GM12864 (cell line): Measurements from ENCODE around the gene EIF4E.
A peak's percentile ranks its signal among the peaks of the same experiment; 100 is the strongest.
"Not testable (repeated sequence)": the region's sequence is repeated elsewhere in the genome, so short reads cannot be mapped to it uniquely, and the experiment has no call there.

ENCODE experiments used
- DNase-seq: peaks from one replicate; pipeline ENCODE4 v3.0.0-alpha.2; 2011; ENCODE audit warnings: low read depth
- H3K4me3 ChIP-seq: 2 replicates; pipeline ENCODE4 v1.5.1; 2011; ENCODE audit warnings: mild to moderate bottlenecking, low read depth, low read length, control low read depth
- TF ChIP-seq, protein P1 (sequence below): IDR thresholded peaks from 2 replicates; pipeline ENCODE4 v1.5.1; 2011; ENCODE audit warnings: low read depth, mild to moderate bottlenecking, moderate library complexity, low read length, control low read depth, inconsistent platforms; ENCODE audit errors: missing control alignments

Gene EIF4E

DNA sequence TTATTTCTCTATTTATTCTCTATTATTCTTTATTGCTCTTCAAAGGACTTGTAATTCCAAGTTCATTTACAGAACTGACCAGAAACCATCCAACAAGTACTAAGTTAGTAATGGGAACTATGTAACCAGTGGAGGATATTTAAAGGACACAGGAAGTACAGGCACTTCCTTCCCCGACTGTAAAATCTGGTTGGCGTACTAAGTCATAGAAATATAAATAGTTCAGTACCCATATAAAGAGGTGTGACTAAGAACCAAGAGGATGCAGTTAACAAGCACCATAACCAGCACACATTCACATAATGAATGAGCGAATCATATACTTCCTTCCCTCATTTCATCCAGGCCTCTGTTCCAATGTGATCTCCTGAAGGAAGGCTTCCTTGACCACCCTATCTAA lies 3.6 kb upstream of the EIF4E start:
- H3K4me3 ChIP-seq, result no peak overlapping the region
- no peak for DNase-seq
- TF ChIP-seq, protein P1, sequence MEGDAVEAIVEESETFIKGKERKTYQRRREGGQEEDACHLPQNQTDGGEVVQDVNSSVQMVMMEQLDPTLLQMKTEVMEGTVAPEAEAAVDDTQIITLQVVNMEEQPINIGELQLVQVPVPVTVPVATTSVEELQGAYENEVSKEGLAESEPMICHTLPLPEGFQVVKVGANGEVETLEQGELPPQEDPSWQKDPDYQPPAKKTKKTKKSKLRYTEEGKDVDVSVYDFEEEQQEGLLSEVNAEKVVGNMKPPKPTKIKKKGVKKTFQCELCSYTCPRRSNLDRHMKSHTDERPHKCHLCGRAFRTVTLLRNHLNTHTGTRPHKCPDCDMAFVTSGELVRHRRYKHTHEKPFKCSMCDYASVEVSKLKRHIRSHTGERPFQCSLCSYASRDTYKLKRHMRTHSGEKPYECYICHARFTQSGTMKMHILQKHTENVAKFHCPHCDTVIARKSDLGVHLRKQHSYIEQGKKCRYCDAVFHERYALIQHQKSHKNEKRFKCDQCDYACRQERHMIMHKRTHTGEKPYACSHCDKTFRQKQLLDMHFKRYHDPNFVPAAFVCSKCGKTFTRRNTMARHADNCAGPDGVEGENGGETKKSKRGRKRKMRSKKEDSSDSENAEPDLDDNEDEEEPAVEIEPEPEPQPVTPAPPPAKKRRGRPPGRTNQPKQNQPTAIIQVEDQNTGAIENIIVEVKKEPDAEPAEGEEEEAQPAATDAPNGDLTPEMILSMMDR, result no peak

DNA sequence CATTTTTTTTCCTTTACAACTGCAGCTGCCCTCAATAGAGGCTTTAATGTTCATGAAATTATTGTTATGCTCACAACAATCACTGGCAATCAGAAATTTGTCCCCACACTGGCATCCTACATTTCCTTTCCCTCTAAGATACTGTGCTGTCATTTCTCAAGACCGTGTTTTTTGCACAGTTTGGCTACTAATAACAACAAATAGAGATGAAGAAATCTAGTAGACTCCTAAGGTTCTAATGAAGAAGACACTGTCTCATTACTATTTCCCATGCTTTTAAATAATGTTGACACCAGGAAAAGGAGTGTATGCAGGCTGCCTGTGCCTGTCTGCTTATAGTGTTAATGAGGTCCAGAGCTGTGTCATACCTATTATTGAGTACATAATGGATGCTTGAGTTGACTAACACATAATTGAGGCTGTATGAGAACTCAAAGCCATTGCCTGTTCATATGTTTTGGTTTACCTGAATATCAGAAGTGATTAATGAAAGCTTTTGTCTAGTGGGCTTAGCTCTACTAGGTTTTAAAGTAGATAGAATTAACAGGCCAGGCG lies 1.5 kb upstream of the EIF4E start:
- TF ChIP-seq, protein P1, result no peak
- DNase-seq, result no peak
- peak overlapping the region; percentile 87; the same call in 1 of the 2 replicates for H3K4me3 ChIP-seq

DNA sequence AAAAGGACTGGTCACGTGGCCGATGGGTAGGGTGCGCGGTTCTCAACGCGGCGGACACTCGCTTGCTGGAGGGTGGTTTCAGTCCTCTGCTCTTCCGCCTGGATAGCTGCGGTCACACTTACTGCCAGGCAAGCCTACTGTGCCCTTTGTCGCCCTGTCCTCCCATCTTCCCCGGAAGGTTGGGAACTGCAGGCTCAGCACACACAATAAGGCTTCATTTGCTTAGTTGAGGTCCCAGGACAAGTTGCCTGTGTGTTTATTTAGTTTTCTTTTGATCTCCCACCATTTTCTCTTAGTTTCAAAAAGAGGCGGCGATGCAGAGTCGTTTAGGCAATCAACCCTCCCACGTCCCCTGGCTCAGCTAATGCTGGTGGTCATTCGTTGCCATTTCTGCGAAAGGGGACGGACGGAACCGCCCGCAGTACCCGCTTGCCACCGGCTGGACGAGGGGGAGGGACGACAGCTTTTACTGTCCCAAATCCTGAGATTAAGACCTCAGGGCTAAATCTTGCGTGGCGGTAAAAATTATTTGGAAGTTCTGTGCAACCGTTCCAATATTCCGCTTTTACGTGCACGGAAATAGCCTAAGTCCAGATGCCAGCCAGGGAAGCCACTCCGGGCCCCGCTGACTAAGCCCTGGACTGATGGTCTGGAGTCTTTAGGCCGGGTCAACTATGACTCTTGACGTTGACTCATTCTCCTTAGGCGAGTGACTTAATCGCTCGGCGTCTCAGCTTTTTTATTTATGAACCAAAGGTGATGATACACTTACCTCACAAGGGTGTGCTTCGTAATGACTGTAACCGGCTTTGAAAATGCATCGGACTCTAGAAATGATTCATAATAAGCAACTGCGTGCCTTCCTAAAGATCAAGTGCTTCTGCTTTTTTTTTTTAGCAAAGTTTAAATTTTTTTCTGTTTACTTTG lies 671 bp upstream of the EIF4E start:
- TF ChIP-seq, protein P1, result no peak
- peak; percentile 83 for DNase-seq

DNA sequence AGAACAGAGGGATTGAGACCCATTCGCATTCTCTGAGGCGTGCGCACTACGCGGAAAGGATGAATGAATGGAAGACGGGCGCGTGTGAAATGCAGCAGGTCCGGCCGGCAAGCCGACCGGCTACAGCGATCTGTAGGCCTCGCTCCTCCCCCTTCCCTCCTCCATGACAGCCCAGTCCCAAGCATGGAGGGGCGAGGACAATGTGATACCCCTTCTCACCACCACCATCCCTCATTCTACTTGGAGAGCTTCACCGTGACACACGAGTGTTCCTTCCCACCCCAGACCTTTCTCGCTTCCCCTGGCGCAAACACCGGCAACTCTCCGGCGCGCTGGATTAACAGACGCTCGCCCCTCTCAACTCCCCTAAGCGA lies 815 bp downstream of the EIF4E start:
- DNase-seq, result peak; percentile 68
- peak overlapping the region; percentile 87 for H3K4me3 ChIP-seq
- TF ChIP-seq, protein P1, result no peak

More for the DNA sequence above, 671 bp upstream of the EIF4E start:
- peak overlapping the region; percentile 87 for H3K4me3 ChIP-seq

DNA sequence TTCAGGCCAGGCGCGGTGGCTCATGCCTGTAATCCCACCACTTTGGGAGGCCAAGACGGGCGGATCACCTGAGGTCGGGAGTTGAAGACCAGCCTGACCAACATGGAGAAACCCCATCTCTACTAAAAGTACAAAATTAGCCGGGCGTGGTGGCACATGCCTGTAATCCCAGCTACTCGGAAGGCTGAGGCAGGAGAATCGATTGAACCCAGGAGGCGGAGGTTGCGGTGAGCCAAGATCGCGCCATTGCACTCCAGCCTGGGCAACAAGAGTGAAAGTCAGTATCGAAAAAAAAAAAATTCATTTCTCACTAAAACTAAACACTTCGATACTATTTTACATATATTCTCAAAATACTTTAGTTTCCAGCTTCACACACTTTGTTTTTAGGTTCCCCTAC lies 2.7 kb downstream of the EIF4E start:
- not testable (repeated sequence) for H3K4me3 ChIP-seq, DNase-seq

DNA sequence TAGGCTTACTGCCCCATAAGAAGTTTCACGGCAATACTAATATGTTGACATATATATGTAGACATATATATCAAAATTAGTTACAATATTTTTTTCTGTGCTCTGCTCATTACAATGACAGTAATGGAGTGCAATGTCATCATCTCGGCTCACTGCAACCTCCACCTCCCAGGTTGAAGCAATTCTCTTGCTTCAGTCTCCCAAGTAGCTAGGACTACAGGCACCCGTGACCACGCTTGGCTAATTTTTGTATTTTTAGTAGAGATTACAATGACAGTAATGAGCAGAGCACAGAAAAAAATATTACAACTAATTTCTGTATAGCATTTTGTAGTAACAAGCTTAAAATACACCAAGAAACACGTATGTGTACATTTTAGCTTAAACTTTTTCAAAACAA lies 7.6 kb downstream of the EIF4E start:
- TF ChIP-seq, protein P1, result no peak
- no peak overlapping the region for H3K4me3 ChIP-seq
- DNase-seq, result no peak

DNA sequence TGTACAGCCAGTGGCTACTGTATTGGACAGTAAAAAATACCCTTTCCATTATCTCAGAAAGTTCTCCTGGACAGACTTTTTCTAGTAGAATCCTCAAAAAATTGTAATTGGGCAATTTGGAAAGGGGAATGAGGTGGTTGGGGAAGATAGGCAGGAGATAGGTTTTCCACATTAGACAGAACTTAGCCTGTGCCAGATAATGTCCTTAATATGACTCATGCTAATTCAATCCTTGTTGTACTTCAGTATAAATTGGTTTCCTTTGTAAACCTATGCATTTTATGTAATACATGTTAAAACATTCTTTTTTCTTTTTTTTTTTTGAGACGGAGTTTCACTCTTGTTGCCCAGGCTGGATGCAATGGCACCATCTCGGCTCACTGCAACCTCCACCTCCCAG lies 8.9 kb downstream of the EIF4E start:
- TF ChIP-seq, protein P1, result no peak
- no peak for DNase-seq
- no peak overlapping the region for H3K4me3 ChIP-seq

DNA sequence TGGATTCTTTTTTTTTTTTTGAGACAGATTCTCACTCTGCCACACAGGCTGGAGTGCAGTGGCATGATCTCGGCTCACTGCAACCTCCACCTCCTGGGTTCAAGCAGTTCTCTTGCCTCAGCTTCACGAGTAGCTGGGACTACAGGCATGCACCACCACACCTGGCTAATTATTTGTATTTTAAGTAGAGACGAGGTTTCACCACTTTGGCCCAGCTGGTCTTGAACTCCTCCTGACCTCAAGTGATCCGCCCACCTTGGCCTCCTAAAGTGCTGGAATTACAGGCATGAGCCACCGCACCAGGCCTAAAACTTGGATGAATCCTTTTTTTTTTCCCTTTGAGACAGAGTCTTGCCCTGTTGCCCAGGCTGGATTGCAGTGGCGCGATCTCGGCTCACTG lies 18.2 kb downstream of the EIF4E start:
- H3K4me3 ChIP-seq, DNase-seq: not testable (repeated sequence)
